ENCODE measurements around the gene ZNF608. TPM values are rescaled to one million over a fixed set of nuclear protein-coding genes. Genes with fewer than 3 reads are reported as not detected.

ZNF608 gene
- total RNA-seq, 1 donor from 2014 or later = 35.0 TPM

DNA sequence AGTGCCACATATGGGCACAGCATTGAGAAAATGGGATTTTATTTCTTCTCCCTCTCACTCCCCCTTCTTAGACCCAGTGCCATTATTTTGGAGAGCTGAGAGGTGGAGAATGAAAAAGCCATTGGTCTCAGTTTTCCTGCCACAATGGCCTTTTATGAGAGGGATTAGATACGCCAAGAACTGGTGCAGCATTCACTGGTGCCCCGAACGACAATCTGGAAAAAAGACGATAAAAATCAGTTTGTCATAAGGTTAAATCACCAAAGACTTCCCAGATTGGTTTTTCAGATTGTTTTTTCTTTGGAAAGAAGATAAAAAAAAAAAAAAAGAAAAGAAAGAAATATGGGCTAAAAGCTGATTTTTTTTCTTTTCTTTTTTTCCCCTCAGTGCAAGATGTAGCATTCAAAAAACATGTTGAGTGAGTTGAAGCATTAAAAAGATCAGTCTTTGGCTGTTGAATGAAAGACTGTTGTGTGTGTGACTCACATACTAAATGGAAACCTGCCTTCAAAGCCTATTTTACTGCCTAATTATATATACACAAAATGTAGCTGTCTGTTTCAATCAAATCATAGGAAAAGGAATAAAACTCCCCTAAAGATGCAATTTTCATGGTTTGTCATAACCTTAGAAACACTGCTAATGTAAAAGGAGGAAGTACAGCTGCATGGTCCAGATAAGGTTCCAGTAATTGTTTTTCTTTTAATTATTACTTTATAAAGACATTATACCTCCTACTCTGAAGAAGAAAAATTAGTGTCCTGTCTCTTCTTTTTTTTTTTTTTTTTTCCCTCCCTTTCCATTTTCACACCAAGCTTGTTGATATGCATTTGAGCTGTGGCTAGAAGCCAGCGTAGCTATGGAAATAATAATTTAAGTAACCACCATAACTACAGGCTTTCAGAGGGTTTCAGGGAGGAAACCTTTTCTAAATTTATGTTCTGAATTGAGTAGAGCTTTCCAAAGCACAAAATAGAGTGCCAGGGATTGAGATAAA is 27.2 kb upstream of the ZNF608 start:
- Mint-ChIP-seq H3K4me1 (peaks cover 24% of the 10 kb centered on the region), H3K36me3 (no peaks in the 10 kb centered on the region), H3K27me3 (ENCODE audit: low read depth) (no peaks in the 10 kb centered on the region), H3K4me3 (no peak overlapping the region), H3K27ac (no peak overlapping the region), H3K9me3 (no peaks in the 10 kb centered on the region)
- no peak for DNase-seq (ENCODE audit: low spot score in 2 of 2, unreplicated experiment in 2 of 2)
- TF ChIP-seq, protein P1, sequence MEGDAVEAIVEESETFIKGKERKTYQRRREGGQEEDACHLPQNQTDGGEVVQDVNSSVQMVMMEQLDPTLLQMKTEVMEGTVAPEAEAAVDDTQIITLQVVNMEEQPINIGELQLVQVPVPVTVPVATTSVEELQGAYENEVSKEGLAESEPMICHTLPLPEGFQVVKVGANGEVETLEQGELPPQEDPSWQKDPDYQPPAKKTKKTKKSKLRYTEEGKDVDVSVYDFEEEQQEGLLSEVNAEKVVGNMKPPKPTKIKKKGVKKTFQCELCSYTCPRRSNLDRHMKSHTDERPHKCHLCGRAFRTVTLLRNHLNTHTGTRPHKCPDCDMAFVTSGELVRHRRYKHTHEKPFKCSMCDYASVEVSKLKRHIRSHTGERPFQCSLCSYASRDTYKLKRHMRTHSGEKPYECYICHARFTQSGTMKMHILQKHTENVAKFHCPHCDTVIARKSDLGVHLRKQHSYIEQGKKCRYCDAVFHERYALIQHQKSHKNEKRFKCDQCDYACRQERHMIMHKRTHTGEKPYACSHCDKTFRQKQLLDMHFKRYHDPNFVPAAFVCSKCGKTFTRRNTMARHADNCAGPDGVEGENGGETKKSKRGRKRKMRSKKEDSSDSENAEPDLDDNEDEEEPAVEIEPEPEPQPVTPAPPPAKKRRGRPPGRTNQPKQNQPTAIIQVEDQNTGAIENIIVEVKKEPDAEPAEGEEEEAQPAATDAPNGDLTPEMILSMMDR (IDR thresholded peaks at IDR 0.05; ENCODE audit: unreplicated experiment) = no peak

DNA sequence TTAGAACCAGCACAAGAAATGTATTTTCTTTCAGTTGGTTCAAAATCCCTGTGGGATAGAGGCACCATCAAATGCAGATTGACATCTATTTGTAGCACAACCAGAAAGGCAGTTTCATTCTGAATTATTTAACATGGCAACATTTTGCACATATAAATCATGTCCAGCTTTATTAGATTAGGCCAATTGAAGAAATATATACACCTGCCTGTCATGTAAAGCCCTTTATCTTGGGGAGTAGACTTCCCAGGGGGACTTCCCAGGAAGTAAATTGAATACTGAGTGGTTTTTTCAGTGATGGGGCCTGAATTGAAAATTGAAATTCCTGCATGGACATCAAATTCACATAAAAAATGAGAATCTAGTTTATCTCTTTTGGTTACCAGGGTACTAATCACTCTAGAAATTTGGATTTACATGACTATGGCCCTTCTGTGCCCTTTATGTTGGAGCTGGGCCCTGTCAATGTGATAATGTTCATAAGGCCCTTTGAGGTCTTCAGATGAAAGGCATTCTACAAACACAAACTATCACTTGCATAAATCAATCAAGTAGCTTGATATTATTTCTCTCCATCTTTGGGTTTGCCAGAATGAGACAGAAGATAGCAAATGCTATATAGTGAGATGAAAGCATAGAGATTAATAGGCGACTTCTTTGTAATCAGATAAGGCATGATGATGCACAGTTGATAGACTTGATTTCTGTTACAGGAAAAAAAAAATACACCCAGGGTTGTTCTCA is 26.2 kb upstream of the ZNF608 start:
- TF ChIP-seq, protein P1 (IDR thresholded peaks at IDR 0.05; ENCODE audit: unreplicated experiment) = no peak
- Mint-ChIP-seq H3K9me3 (no peaks in the 10 kb centered on the region), H3K27ac (no peak overlapping the region), H3K27me3 (ENCODE audit: low read depth) (no peaks in the 10 kb centered on the region), H3K4me1 (peaks cover 24% of the 10 kb centered on the region), H3K4me3 (no peak overlapping the region), H3K36me3 (no peaks in the 10 kb centered on the region)
- no peak for DNase-seq (ENCODE audit: low spot score in 2 of 2, unreplicated experiment in 2 of 2)

DNA sequence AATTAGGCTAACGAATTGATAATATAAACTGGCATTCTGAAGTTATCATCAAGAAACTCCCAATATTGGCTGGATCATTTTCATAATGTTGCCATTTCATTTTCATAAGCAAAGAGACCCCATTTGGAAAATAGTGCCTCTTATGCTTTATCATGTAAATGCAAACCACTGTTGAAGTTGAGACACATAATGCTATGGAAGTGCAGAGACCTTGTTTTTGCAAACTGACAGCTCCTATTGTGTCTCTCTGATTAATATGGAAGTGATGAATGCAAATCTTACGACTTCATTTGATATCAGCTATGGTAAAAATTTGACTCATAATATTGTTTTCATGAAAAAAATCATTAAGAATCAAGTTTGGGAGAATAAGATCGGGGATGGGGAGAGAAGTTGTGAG is 25.3 kb upstream of the ZNF608 start:
- no peak for DNase-seq (ENCODE audit: low spot score in 2 of 2, unreplicated experiment in 2 of 2)
- no peak overlapping the region for H3K4me3 Mint-ChIP-seq
- TF ChIP-seq, protein P1 (IDR thresholded peaks at IDR 0.05; ENCODE audit: unreplicated experiment) = no peak
- no peaks in the 10 kb centered on the region for H3K27me3 Mint-ChIP-seq (ENCODE audit: low read depth)
- H3K27ac Mint-ChIP-seq = no peak overlapping the region
- no peaks in the 10 kb centered on the region for H3K9me3 Mint-ChIP-seq
- H3K36me3 Mint-ChIP-seq = no peaks in the 10 kb centered on the region
- H3K4me1 Mint-ChIP-seq = peaks cover 24% of the 10 kb centered on the region

DNA sequence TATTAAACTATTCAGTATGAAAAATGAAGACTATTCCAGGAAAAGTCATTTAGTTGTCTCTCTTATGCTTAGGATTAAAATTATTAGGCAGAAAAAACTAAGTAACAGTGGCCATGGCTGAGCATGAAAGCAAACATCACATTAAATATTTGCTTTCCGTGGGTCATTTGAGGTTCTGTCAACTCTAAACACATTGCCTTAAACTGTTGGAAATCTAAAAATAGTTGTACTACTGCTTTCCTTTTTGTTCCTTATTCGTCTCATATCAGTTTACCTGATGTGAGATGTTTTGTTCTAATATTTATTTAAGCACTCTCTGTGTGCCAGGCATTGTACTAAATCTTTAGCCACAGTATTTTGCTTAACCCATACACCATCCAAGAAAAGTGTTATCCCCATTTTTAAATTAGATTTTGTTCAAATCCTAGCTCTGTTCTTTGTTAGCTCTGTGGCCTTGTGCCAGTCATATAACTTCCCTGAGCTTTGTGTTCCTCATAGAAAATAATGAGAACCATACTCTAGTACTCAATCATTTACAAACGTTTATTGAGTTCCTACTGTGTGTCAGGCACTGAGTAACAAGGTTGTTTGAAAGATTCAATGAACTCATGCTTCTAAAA is 18.7 kb upstream of the ZNF608 start:
- H3K4me1 Mint-ChIP-seq = peaks cover 8% of the 10 kb centered on the region
- H3K9me3 Mint-ChIP-seq = peaks cover 4% of the 10 kb centered on the region
- no peak overlapping the region for H3K4me3 Mint-ChIP-seq
- no peaks in the 10 kb centered on the region for H3K27me3 Mint-ChIP-seq (ENCODE audit: low read depth)
- no peaks in the 10 kb centered on the region for H3K36me3 Mint-ChIP-seq
- no peak overlapping the region for H3K27ac Mint-ChIP-seq
- TF ChIP-seq, protein P1 (IDR thresholded peaks at IDR 0.05; ENCODE audit: unreplicated experiment) = no peak
- no peak for DNase-seq (ENCODE audit: low spot score in 2 of 2, unreplicated experiment in 2 of 2)

DNA sequence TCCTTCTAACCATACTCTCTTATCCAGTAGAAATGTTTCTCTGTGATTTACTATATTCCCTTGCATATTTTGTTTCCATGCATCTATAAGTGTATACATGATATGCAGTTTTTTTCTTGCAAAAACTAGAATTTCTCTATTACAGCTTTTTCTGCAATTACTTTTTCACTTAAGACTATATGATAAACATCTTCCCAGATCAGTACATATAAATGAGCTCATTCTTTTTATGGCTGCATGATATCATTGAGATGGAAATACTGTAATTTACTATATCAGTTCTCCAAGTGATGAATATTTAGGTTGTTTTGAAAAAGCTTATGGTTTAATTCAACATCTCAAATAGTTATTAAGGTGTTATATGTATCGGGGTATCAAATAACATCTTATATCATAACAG is 18.1 kb upstream of the ZNF608 start:
- Mint-ChIP-seq H3K27me3 (ENCODE audit: low read depth) (no peaks in the 10 kb centered on the region), H3K4me3 (no peak overlapping the region), H3K9me3 (peaks cover 4% of the 10 kb centered on the region), H3K4me1 (peaks cover 8% of the 10 kb centered on the region), H3K36me3 (no peaks in the 10 kb centered on the region), H3K27ac (no peak overlapping the region)
- TF ChIP-seq, protein P1 (IDR thresholded peaks at IDR 0.05; ENCODE audit: unreplicated experiment) = no peak
- DNase-seq (ENCODE audit: low spot score in 2 of 2, unreplicated experiment in 2 of 2) = no peak

Data from mesothelial cell of epicardium (in vitro differentiated cells).